GM23338 (cell line): ENCODE data around the gene PCGF2. TPM values are rescaled to one million over a fixed set of nuclear protein-coding genes. Genes with fewer than 3 reads are reported as not detected.
"Not testable (repeated sequence)": the region's sequence is repeated elsewhere in the genome, so short reads cannot be mapped to it uniquely, and the experiment has no call there.

Experiments used
- ATAC-seq: fragments of 200-7000 bp; cut with Tn5 transposase; 3 replicates; pipeline ENCODE4 v1.9.1; 2020
- DNase-seq: peaks from one replicate; pipeline ENCODE4 v3.0.0-alpha.2; 2015; ENCODE audit warnings: low spot score
- H2AFZ ChIP-seq: fragments of 200-600 bp; sonication (generic); 2 replicates; pipeline ENCODE4 v1.8.0; 2016; ENCODE audit warnings: antibody characterized with exemption, mild to moderate bottlenecking, moderate library complexity
- H3F3A ChIP-seq: fragments of 200-600 bp; sonication (generic); replicated peaks from 2 replicates; pipeline ENCODE4 v1.8.0; 2017; ENCODE audit warnings: antibody characterized with exemption, mixed run types, low read depth
- H3K27ac ChIP-seq: fragments of 200-600 bp; sonication (generic); 2 replicates; pipeline ENCODE4 v1.6.1; 2016; ENCODE audit warnings: low read depth
- H3K27me3 ChIP-seq: fragments of 200-600 bp; sonication (generic); 2 replicates; pipeline ENCODE4 v1.8.0; 2016; ENCODE audit warnings: mild to moderate bottlenecking, mixed run types, moderate library complexity; ENCODE audit not compliant: insufficient read depth
- H3K36me3 ChIP-seq: fragments of 200-600 bp; sonication (generic); 2 replicates; pipeline ENCODE4 v1.8.0; 2016; ENCODE audit warnings: mild to moderate bottlenecking; ENCODE audit not compliant: insufficient read depth
- H3K4me1 ChIP-seq: fragments of 200-600 bp; sonication (generic); 2 replicates; pipeline ENCODE4 v1.8.0; 2016; ENCODE audit warnings: mild to moderate bottlenecking, moderate library complexity; ENCODE audit not compliant: insufficient read depth
- H3K4me2 ChIP-seq: fragments of 200-600 bp; sonication (generic); 2 replicates; pipeline ENCODE4 v1.7.1; 2017; ENCODE audit warnings: mixed run types
- H3K4me3 ChIP-seq: fragments of 200-600 bp; sonication (generic); 2 replicates; pipeline ENCODE4 v1.6.1; 2016; ENCODE audit warnings: mixed run types
- H3K79me2 ChIP-seq: fragments of 200-600 bp; sonication (generic); replicated peaks from 2 replicates; pipeline ENCODE4 v1.8.0; 2017; ENCODE audit warnings: mild to moderate bottlenecking; ENCODE audit not compliant: insufficient read depth
- H3K9me2 ChIP-seq: fragments of 200-600 bp; sonication (generic); 2 replicates; pipeline ENCODE4 v1.8.0; 2017; ENCODE audit not compliant: insufficient read depth
- H4K20me1 ChIP-seq: fragments of 200-600 bp; sonication (generic); replicated peaks from 2 replicates; pipeline ENCODE4 v1.8.0; 2017; ENCODE audit warnings: mild to moderate bottlenecking; ENCODE audit not compliant: insufficient read depth
- H3K27ac Mint-ChIP-seq: 2 replicates; pipeline ENCODE4 v1.8.0; 2020; ENCODE audit warnings: inconsistent platforms, mild to moderate bottlenecking, moderate library complexity, mixed read lengths
- H3K27me3 Mint-ChIP-seq: 3 replicates; pipeline ENCODE4 v1.8.0; 2022; ENCODE audit warnings: low read depth, mild to moderate bottlenecking, moderate library complexity, mixed read lengths, inconsistent platforms; ENCODE audit not compliant: insufficient read depth, poor library complexity
- H3K36me3 Mint-ChIP-seq: 3 replicates; pipeline ENCODE4 v1.8.0; 2021; ENCODE audit warnings: low read depth, mild to moderate bottlenecking, inconsistent platforms, moderate library complexity, mixed read lengths
- H3K4me1 Mint-ChIP-seq: 3 replicates; pipeline ENCODE4 v1.8.0; 2020; ENCODE audit warnings: mild to moderate bottlenecking, inconsistent platforms, mixed read lengths
- H3K4me3 Mint-ChIP-seq: 3 replicates; pipeline ENCODE4 v1.8.0; 2021; ENCODE audit warnings: moderate library complexity, mild to moderate bottlenecking, inconsistent platforms, mixed read lengths
- H3K9me3 Mint-ChIP-seq: 3 replicates; pipeline ENCODE4 v1.8.0; 2020; ENCODE audit warnings: moderate library complexity, mild to moderate bottlenecking, inconsistent platforms, mixed read lengths
- CREB1 ChIP-seq: fragments of 250-450 bp; sonication (Bioruptor Pico); IDR thresholded peaks from 2 replicates; pipeline ENCODE4 v1.5.0; 2020; ENCODE audit warnings: low read depth, mild to moderate bottlenecking, moderate library complexity
- EZH2 ChIP-seq: fragments of 200-600 bp; sonication (generic); IDR thresholded peaks from one replicate; pipeline ENCODE4 v1.8.0; 2017; ENCODE audit warnings: antibody characterized with exemption, mild to moderate bottlenecking, low read depth; ENCODE audit not compliant: unreplicated experiment
- EZH2phosphoT487 ChIP-seq: fragments of 200-600 bp; sonication (generic); IDR thresholded peaks from one replicate; pipeline ENCODE4 v1.8.1; 2018; ENCODE audit warnings: antibody characterized with exemption; ENCODE audit not compliant: unreplicated experiment
- JUNB ChIP-seq: IDR thresholded peaks from one replicate; pipeline ENCODE4 v1.6.1; 2016; ENCODE audit warnings: antibody characterized with exemption; ENCODE audit not compliant: unreplicated experiment
- NANOG ChIP-seq: IDR thresholded peaks from 2 replicates; pipeline ENCODE4 v1.6.1; 2016; ENCODE audit warnings: antibody characterized with exemption, borderline replicate concordance
- ZNF331 ChIP-seq: fragments of 250-450 bp; sonication (Bioruptor Pico); IDR thresholded peaks from 2 replicates; pipeline ENCODE4 v1.5.0; 2020; ENCODE audit warnings: low read depth, mild to moderate bottlenecking, moderate library complexity
- ZNF462 ChIP-seq: fragments of 250-450 bp; sonication (Bioruptor Pico); IDR thresholded peaks from 2 replicates; pipeline ENCODE4 v1.5.0; 2020; ENCODE audit warnings: mild to moderate bottlenecking, moderate library complexity
- polyA plus RNA-seq: library from polyadenylated mRNA; unstranded; fragments of >200 nt; fragmentation: Nextera tagmentation; extraction: Ambion mirVana; gene quantifications from 2 replicates; pipeline ENCODE4 v1.2.1, GENCODE V29; 2016
- total RNA-seq: library from RNA; depleted of rRNA; stranded (reverse); fragments of >200 nt; shearing (Covaris generic); gene quantifications from 2 replicates; pipeline ENCODE4 v1.2.3, GENCODE V29; 2014
- TF ChIP-seq, protein P1 (sequence below): IDR thresholded peaks from 2 replicates; pipeline ENCODE4 v1.6.1; 2016; ENCODE audit warnings: antibody characterized with exemption

Gene PCGF2
- total and polyA plus RNA-seq, 2 experiments from 2014 or later = 21.1 to 51.9 TPM

DNA sequence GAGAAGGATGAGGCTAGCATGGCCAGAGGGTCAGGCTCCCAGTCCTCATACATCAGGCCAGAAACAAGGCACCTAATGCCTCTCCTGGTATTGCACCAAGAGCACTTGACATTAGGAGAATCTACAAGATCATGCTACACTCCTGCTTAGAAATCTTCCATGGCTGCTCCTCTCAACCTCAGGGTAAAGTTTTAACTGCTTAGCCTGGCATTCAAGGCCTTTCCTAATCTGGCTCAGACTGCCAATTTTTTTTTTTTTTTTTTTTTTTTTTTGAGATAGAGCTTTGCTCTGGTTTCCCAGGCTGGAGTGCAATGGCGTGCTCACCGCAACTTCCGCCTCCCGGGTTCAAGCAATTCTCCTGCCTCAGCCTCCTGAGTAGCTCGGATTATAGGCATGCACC is 43.0 kb upstream of the PCGF2 start (continued):
- no peak for TF ChIP-seq ZNF462 (CRISPR knock-in tag)
- no peak for TF ChIP-seq EZH2phosphoT487
- no peak for TF ChIP-seq EZH2
- TF ChIP-seq, protein P1, sequence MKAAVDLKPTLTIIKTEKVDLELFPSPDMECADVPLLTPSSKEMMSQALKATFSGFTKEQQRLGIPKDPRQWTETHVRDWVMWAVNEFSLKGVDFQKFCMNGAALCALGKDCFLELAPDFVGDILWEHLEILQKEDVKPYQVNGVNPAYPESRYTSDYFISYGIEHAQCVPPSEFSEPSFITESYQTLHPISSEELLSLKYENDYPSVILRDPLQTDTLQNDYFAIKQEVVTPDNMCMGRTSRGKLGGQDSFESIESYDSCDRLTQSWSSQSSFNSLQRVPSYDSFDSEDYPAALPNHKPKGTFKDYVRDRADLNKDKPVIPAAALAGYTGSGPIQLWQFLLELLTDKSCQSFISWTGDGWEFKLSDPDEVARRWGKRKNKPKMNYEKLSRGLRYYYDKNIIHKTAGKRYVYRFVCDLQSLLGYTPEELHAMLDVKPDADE = no peak
- no peak for TF ChIP-seq NANOG
- TF ChIP-seq CREB1 (CRISPR knock-in tag) = no peak
- TF ChIP-seq ZNF331 = no peak
- TF ChIP-seq JUNB = no peak

DNA sequence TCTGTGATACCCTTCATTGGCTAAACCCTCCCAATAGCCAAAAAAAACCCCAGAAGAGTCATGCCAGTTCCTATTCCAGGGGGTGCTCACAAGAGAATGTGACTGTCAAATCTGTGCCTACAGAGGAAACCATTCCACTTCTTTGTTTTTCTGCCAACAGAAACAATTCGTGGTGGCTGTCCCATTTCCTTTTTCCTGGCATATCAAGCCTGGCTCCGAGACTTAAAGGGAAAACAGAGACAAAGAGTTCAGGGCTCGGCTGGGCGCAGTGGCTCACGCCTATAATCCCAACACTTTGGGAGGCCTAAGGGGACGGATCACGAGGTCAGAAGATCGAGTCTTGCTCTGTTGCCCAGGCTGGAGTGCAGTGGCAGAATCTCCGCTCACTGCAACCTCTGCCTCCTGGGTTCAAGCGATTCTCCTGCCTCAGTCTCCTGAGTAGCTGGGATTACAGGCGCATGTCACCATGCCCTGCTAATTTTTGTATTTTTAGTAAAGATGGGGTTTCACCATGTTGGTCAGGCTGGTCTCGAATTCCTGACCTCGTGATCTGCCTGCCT is 42.1 kb upstream of the PCGF2 start:
- peaks cover 19% of the 10 kb centered on the region for H3K4me1 Mint-ChIP-seq
- not testable (repeated sequence) for H3F3A ChIP-seq, H3K9me2 ChIP-seq, H3K4me3 Mint-ChIP-seq, H3K9me3 Mint-ChIP-seq, H3K36me3 ChIP-seq, H3K27me3 ChIP-seq, H3K4me3 ChIP-seq, ATAC-seq, H3K27me3 Mint-ChIP-seq, H2AFZ ChIP-seq, H4K20me1 ChIP-seq
- peaks cover 30% of the 10 kb centered on the region for H3K36me3 Mint-ChIP-seq
- Histone ChIP-seq H3K4me1 (peaks cover 14% of the 10 kb centered on the region), H3K4me2 (0 out of 2 replicates have a peak overlapping the region, but pooled peaks have one; percentile 39), H3K27ac (peak overlapping the region; percentile 67; the same call in 1 of the 2 replicates), H3K79me2 (peaks cover 69% of the 10 kb centered on the region)
- H3K27ac Mint-ChIP-seq = peak overlapping the region; percentile 67; the same call in 1 of the 2 replicates
- peak; percentile 19 for DNase-seq
